ENCODE results near the gene SIAH2.

Gene SIAH2

GRCh38 chr3:150746791-150747590, 16.0 kb downstream of the SIAH2 start:
- H3K4me1 Mint-ChIP-seq = peaks cover 22% of the 10 kb centered on the region
- H3K27ac Mint-ChIP-seq = peak overlapping the region in 2 of 3 experiments; percentile 52 to 80
- H3K36me3 Mint-ChIP-seq (ENCODE audit: low read depth) = peaks cover 9% of the 10 kb centered on the region
- H3K9me3 Mint-ChIP-seq = no peaks in the 10 kb centered on the region
- no peak for TF ChIP-seq CTCF (IDR thresholded peaks at IDR 0.05; ENCODE audit: unreplicated experiment in 3 of 3)
- H3K4me3 Mint-ChIP-seq = no peak overlapping the region
- H3K27me3 Mint-ChIP-seq (ENCODE audit: low read depth) = peaks cover 3% of the 10 kb centered on the region

- Mint-ChIP-seq H3K27me3 (ENCODE audit: low read depth) (peaks cover 3% of the 10 kb centered on the region), H3K9me3 (no peaks in the 10 kb centered on the region), H3K27ac (peak overlapping the region in 1 of 3 experiments; percentile 67), H3K4me3 (no peak overlapping the region), H3K4me1 (peaks cover 22% of the 10 kb centered on the region), H3K36me3 (ENCODE audit: low read depth) (peaks cover 9% of the 10 kb centered on the region)
- TF ChIP-seq CTCF (IDR thresholded peaks at IDR 0.05; ENCODE audit: unreplicated experiment in 3 of 3) = no peak
Observed at GRCh38 chr3:150745832-150746231, 17.1 kb downstream of the SIAH2 start.

- peaks cover 9% of the 10 kb centered on the region for H3K36me3 Mint-ChIP-seq (ENCODE audit: low read depth)
Observed at GRCh38 chr3:150744919-150745211, 18.1 kb downstream of the SIAH2 start.

GRCh38 chr3:150744041-150744918, 18.7 kb downstream of the SIAH2 start:
- no peaks in the 10 kb centered on the region for H3K9me3 Mint-ChIP-seq
- H3K36me3 Mint-ChIP-seq (ENCODE audit: low read depth) = peaks cover 9% of the 10 kb centered on the region
- peak overlapping the region in 2 of 3 experiments; percentile 27 to 48 for H3K27ac Mint-ChIP-seq
- no peak overlapping the region for H3K4me3 Mint-ChIP-seq
- TF ChIP-seq CTCF (IDR thresholded peaks at IDR 0.05; ENCODE audit: unreplicated experiment in 3 of 3) = no peak
- peaks cover 22% of the 10 kb centered on the region for H3K4me1 Mint-ChIP-seq
- H3K27me3 Mint-ChIP-seq (ENCODE audit: low read depth) = peaks cover 3% of the 10 kb centered on the region

More at GRCh38 chr3:150744919-150745211, 18.1 kb downstream of the SIAH2 start:
- Mint-ChIP-seq H3K4me1 (peaks cover 22% of the 10 kb centered on the region), H3K9me3 (no peaks in the 10 kb centered on the region), H3K27ac (peak overlapping the region in 2 of 3 experiments; percentile 15 to 33), H3K4me3 (no peak overlapping the region), H3K27me3 (ENCODE audit: low read depth) (peaks cover 3% of the 10 kb centered on the region)
- no peak for TF ChIP-seq CTCF (IDR thresholded peaks at IDR 0.05; ENCODE audit: unreplicated experiment in 3 of 3)

- peaks cover 17% of the 10 kb centered on the region for H3K4me1 Mint-ChIP-seq
- H3K27me3 Mint-ChIP-seq (ENCODE audit: low read depth) = peaks cover 3% of the 10 kb centered on the region
- H3K36me3 Mint-ChIP-seq (ENCODE audit: low read depth) = peaks cover 9% of the 10 kb centered on the region
- H3K9me3 Mint-ChIP-seq = no peaks in the 10 kb centered on the region
- H3K27ac Mint-ChIP-seq = no peak overlapping the region
- H3K4me3 Mint-ChIP-seq = no peak overlapping the region
- no peak for TF ChIP-seq CTCF (IDR thresholded peaks at IDR 0.05; ENCODE audit: unreplicated experiment in 3 of 3)
Observed at GRCh38 chr3:150743508-150743907, 19.5 kb downstream of the SIAH2 start.
